ENCODE measurements around the gene EPM2A.

DNA sequence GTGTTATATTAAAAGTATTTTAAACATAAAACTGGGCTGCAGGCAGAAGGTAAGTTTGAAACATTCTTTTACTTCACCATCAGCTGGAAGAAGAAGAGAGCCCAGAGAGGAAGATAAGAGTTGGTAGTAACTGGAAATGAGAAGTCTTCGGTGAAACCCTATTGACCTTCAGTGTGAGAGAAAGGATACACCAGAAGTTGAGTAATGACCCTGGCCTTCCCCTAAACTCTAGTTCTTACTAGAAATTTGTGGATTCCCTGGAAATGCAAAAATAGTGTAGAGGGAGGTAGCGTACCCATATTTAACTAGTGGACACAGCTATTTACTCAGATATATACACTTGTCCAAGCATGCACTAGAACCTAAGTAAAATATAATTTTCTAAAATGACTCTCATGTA lies 8.0 kb upstream of the EPM2A start:
- TF ChIP-seq CTCF (IDR thresholded peaks at IDR 0.05) (no peak), EP300 (IDR thresholded peaks at IDR 0.05) (no peak), POLR2A (IDR thresholded peaks at IDR 0.05) (no peak), POLR2AphosphoS5 (IDR thresholded peaks at IDR 0.05) (no peak)
